NCI-H2196 (cell line): ENCODE results near the gene MEGF11.
"Not testable (repeated sequence)": the region's sequence is repeated elsewhere in the genome, so short reads cannot be mapped to it uniquely, and the experiment has no call there.

Experiments
- DNase-seq: peaks from one replicate; lab custom pipeline; 2025; ENCODE audit not compliant: unreplicated experiment; lab: John Stamatoyannopoulos, UW

Gene MEGF11

GRCh38 chr15:65869954-65870871 lies 383.3 kb downstream of the MEGF11 start:
- peak; percentile 11 for DNase-seq

GRCh38 chr15:65869126-65869953 lies 384.2 kb downstream of the MEGF11 start, which contains the start of gene RAB11A:
Gene RAB11A (plus strand): TSS chr15:65869491. CDS start chr15:65869586, 95 bp downstream.
- DNase-seq: peak; percentile 82

- no peak for DNase-seq
Measured at GRCh38 chr15:65868546-65869125, 384.9 kb downstream of the MEGF11 start.

GRCh38 chr15:65867933-65868332 lies 385.6 kb downstream of the MEGF11 start:
- DNase-seq: not testable (repeated sequence)

- DNase-seq: no peak
Measured at GRCh38 chr15:65867244-65867643, 386.3 kb downstream of the MEGF11 start.

GRCh38 chr15:65863106-65863505 lies 390.4 kb downstream of the MEGF11 start:
- DNase-seq: no peak

GRCh38 chr15:65862682-65863081 lies 390.9 kb downstream of the MEGF11 start:
- DNase-seq: no peak

- DNase-seq: no peak
Measured at GRCh38 chr15:65857718-65858402, 395.7 kb downstream of the MEGF11 start.

GRCh38 chr15:65856821-65857455 lies 396.6 kb downstream of the MEGF11 start:
- peak; percentile 23 for DNase-seq

- no peak for DNase-seq
Measured at GRCh38 chr15:65851981-65852380, 401.6 kb downstream of the MEGF11 start.

- no peak for DNase-seq
Measured at GRCh38 chr15:65847989-65848388, 405.6 kb downstream of the MEGF11 start.

- no peak for DNase-seq
Measured at GRCh38 chr15:65845826-65846519, 407.6 kb downstream of the MEGF11 start.
